Stimulated activated naive CD8-positive, alpha-beta T cell treated with anti-CD3 and anti-CD28 coated beads, Interleukin-15, Interleukin-2, amounts not matched to agents 100 U/mL and 50 U/mL, for 24 hours (primary cell): Measurements from ENCODE around the gene PNMA8A.
"Not testable (repeated sequence)": the region's sequence is repeated elsewhere in the genome, so short reads cannot be mapped to it uniquely, and the experiment has no call there.

Experiments
- ATAC-seq: fragments of 150-1000 bp; cut with Tn5 transposase; one replicate; pipeline ENCODE4 v1.10.0; 2021
- DNase-seq: peaks from one replicate; pipeline ENCODE4 v3.0.0; 2021

Gene PNMA8A, protein sequence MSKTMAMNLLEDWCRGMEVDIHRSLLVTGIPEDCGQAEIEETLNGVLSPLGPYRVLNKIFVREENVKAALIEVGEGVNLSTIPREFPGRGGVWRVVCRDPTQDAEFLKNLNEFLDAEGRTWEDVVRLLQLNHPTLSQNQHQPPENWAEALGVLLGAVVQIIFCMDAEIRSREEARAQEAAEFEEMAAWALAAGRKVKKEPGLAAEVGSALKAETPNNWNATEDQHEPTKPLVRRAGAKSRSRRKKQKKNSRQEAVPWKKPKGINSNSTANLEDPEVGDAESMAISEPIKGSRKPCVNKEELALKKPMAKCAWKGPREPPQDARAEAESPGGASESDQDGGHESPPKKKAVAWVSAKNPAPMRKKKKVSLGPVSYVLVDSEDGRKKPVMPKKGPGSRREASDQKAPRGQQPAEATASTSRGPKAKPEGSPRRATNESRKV

DNA sequence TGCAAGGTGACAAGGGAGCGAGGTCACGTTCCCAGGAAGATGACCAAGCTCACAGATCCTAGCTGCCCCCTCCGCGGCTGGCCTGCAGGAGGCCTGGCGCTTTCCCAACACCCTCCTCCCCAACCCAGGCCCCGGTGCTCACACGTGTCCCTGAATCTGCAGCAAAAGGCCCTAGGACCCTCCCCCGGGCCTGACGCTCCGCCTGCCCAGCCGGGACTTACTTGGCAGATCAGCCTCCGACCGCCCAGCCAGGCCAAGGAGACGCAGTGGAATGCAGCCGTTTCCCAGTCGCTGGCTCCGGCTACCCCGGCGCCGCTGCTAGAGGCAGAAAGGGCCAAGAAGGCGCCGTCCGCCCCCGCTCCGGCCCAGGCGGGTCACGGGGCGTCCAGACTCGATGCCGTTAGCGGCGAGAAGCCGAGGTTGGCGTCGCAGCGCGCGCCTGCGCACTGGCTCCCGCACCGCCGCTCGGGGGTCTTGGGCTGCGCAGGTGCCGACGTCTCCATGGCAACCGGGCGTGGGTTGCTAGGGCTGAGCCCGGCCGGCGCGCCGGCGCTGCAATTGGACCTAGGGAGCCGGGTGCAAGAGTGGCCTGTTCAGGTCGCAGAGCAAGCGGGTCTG lies at the start of gene PNMA8A:
PNMA8A (minus strand) TSS at position 448 of the 618 bp plus-strand sequence. CDS start 528 bp downstream, outside the sequence.
- DNase-seq (peak; percentile 69), ATAC-seq (peak; percentile 38)

DNA sequence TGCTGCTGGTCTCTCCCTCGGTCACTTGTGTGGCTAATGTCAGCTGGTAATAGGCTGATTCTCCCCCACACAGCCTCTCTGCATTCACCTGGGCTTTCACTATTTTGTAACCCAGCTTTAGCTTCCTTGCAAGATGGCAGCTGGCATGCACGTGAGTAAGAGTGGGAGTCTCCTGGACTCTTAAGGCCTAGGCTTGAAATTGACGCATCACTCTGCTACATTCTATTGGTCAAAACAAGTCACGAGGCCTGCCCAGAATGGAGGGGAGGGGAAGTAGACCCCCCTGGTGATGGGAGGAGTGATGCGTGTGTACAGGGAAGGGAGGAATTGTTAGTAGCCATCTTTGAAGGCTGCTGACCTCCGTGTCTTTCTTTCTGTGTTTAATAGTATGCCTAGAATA lies 49.3 kb upstream of the PNMA8A start:
- DNase-seq (no peak), ATAC-seq (no peak)

DNA sequence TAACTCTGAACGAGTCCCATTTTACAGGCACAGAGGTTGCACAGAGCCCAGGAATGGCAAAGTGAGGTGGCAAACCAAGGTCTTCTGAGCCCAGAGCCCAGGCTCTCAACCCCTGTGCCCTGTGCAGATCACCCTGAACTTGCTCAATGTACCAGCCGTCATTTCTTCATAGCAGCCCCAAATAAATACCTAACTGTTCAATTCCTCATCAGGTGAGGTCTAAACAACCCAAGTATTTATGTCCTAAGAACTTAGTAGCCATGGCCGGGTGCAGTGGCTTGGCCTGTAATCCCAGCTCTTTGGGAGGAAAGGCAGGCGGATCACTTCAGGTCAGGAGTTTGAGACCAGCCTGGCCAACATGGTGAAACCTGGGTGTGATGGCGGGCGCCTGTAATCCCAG lies 46.1 kb upstream of the PNMA8A start:
- no peak for ATAC-seq
- DNase-seq: no peak

DNA sequence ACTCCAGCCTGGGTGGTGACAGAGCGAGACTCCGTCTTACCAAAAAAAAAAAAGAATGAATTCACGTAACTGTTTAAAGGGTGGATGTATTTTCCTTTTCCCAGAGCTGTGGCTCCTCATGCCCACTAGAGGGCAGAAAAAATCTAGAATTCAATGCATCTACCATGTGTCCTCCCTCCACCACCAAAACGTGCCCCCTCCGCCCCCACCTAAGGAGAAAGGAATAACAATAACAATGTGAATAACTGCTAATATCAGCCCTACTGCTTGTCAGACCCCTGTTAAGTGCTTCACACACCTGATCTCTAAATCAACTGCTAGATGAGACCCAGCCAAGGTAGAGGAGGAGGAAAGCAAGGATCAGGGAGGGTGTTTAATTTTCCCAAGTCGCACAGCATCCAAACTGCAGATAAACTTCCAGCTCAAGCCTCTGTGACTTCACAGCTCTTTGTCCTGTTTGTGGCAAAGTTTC lies 44.6 kb upstream of the PNMA8A start:
- ATAC-seq: peak; percentile 66
- no peak for DNase-seq

DNA sequence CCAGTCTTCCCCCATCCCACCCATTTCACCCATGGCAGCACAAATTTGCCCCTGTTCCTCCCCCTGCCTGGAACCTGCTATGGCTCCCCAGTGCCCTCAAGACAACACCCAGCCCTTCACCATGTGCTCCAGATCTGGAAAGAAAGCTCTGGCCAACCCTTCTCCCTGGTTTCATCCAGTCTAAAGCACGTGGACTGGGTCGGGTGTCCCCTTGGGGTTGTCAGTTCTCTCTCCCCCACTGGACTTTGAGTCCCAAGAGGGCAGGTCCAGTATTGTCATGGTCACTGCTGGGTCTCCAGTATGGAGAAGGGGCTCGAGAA lies 43.9 kb upstream of the PNMA8A start:
- ATAC-seq: no peak
- no peak for DNase-seq

DNA sequence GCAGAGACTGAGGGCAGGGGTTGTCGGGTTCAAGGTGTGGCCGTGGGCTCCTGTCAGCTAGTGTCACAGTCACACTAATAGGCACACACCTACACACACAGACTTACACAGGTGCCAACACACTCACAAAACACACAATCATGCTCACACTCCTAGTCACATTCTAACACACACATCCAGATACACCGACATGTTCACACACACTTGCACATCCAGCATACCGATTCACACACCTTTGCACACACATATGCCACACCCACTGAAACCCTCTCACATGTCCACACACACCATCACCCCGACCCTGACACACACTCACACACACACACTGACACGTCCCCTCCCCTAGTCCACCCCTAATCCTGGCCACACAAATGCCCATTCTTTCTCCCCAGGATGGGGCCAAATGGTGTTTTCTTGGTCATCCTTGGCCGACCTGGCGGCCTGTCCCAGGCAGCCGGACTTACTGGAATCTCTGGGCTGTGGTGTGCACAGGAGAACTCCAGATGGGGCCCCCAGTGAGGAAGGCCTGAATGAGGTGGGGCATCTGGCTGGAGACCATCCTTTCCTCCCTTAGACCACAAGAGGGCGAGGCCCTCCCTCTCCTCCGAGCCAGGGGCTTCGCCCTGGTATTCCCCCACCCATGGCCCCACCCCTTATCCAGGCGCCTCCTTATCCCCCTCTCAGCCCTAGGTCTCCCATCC lies 43.4 kb upstream of the PNMA8A start:
- ATAC-seq: no peak
- no peak for DNase-seq

DNA sequence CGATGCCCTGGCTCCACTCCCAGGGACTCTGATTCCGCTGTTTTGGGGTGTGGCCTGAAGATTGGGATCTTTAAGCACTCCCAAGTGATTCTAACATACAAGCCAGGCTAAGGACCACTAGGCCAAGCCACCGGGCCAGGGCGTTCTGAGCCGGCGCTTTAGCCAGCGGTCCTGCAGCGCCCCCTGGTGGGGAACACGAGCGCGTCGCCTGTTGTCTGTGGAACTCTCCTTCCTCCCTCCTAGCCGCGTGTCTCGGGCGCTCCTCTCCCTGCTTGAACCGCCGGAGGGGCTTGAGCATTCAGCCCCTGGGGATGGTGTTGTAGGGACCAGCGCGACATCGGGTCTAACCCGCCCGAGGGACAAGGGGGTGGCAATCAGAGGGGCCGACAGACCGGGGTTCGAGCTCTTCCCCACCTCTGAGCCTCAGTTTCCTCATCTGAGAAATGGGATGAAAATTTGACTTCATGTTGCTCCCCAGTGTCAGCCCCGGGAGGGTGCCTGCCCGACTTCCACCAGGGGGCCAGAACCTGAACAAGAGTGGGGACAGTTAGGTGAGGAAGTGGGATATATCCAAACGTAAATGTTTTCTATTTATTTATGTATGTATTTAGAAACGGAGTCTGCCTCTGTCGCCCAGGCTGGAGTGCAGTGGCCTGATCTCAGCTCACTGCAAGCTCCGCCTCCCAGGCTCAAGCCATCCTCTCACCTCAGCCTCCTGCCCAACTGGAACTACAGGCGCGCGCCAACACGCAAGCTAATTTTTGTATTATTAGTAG lies 42.3 kb upstream of the PNMA8A start:
- peak; percentile 77 for ATAC-seq

DNA sequence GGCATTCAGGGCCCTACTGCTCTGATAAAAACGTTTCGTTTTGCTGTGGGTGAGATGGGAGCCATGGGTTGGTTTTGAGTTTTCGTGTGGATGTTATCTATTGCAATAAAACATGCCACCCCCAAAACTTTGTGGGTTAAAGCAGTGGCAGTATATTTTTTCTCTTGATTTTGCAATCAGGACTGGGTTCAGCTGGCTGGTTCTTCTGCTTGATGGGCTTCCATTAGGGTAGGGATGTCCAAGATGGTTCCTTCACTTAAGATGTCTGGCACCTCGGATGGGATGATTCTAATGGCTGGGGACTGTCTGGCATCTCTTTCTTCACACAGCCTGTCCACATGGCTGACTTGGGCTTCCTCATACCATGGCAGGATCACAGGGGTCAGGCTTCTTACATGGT lies 39.9 kb upstream of the PNMA8A start:
- DNase-seq (no peak), ATAC-seq (no peak)

More for the DNA sequence above, 42.3 kb upstream of the PNMA8A start:
- peak; percentile 91 for DNase-seq

DNA sequence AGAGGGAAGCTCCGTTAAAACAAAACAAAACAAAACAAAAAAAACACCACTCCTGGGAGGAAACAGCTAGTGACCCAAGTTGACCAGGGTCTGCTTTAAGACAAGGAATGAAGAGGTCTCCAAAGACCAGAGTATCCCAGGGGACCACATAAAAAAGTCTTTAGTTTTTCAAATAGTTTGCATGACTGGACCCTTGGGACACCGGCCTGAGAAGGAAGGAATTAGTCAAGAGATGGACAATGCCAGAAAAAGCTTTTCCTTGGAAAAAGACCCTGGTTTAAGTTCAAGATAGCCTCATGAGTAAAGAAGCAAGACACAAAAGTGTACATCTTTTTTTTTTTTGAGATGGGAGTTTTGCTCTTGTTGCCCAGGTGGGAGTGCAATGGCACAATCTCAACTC lies 36.8 kb upstream of the PNMA8A start:
- no peak for DNase-seq
- ATAC-seq: no peak

DNA sequence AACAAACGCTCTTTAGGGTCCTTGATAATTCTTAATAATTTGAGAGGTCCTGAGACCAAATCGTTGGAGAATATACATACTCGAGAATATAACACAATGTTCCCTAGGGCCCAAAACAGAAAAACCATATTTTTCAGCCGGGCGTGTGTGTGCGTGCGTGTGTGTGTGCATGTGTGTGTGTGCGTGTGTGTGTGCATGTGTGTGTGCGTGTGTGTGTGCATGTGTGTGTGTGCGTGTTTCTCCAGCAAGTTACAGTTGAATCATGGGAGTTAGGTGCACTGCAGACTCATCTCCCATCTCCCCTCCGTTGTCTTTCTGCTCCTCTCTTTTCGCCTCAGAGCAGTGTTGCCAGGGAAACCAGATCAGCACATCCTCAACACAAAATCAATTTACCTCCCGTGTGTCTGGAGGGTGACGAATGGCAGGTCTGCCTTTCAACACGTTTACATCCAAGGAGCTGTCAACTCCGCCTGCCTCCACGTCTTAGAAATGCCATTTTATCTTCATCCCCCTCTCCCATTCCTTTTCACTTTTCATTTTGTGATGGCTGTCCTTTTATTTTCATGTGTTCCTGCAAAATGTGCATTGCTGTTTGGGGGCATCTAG lies 32.6 kb upstream of the PNMA8A start:
- DNase-seq (no peak), ATAC-seq (no peak)

DNA sequence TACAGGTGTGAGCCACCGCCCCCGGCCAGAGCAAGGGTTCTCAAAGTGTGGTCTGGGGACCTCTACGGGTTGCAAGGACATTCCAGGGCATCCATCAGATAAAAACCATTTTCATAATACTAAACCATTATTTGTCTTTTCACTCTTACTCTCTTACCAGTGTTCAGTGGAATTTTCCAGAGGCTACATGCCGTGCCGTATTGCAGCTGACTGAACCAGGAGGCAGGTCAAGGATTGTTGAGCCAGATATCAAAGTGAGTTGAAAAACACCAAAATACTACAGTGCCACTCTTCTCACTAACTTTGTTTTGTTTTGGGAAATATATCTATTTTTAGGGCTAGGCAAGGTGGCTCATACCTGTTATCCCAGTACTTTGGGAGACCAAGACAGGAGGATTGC lies 31.5 kb upstream of the PNMA8A start:
- ATAC-seq (no peak), DNase-seq (no peak)

DNA sequence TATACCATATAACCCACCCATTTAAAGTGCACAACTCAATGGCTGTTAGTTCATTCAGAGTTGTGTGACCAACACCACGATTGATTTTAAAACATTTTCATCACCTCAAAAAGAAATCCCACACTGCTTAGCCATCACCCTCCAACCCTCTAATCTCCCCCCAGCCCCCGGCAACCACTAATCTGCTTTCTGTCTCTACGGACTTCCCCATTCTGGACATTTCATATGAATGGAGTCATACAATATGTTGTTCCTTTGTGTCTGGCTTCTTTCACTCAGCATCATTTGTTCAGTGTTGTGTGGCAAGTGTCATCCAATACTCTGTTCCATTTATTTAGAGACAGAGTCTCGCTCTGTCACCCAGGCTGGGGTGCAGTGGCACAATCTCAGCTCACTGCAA lies 28.3 kb upstream of the PNMA8A start:
- DNase-seq: no peak
- no peak for ATAC-seq

DNA sequence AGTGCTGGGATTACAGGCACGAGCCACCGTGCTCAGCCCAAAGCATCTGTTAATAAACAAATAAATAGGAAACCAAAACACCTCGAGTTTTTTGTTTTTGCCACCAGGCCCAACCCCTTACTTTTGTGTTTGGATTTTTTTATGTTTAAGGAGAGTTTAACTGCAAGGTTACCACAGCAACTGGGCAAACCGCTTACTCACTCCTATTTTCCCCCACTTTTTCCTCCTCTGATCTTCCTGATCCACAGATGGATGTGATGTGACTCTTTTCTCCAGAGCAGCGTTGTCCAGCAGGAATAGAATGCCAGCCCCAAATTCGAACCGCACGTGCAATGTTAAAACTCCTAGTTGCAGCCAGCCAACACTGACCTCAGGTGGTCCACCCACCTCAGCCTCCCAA lies 26.4 kb upstream of the PNMA8A start:
- ATAC-seq: no peak
- DNase-seq: no peak

DNA sequence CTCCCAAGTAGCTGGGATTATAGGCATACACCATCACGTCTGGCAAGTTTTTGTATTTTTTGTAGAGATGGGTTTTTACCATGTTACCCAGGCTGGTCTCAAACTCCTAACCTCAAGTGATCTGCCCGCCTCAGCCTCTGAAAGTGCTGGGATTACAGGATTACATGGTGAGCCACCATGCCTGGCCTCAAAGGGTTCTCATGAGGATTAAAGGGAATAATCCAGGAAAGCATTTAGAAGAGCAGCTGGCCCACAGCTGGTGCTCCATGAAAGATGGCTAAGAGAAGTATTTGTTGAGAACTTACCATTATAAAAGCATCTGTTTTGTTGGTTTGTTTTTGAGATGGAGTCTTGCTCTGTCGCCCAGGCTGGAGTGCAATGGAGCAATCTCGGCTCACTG lies 25.5 kb upstream of the PNMA8A start:
- ATAC-seq, DNase-seq: not testable (repeated sequence)

DNA sequence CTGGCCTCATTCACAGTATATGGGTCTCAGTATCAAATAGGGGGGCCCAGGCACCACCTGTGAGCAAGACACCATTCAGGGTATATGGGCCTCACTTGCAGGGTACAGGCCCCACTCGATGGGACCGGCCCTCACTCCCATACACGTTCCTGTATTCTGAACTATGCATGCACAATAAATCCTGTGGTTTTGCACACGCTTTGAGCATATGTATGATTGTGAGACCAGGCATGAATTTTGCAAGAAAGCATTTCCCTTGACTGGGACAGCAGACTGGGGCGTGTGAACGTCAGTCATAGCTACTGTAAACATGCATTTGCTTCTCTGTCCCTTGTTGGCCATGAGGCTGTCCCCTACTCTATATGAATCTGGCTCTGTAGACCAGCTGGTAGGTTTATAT lies 24.9 kb upstream of the PNMA8A start:
- DNase-seq (no peak), ATAC-seq (no peak)

DNA sequence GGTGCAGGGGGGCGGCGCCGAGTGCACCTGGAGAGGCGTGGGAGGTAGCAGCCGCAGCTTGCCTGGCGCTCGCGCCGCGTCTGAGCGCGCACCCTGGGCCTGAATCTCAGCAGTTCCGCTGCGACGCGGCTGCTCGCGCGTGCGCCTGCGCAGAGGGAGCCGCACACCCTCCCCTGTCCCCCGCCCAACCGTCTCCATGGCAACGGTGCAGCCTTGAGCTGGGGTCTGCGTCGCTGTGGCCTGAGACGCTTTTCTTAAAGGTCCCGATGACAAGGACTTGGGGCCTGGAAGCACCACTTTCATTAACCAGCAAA lies 24.4 kb upstream of the PNMA8A start, which contains the start of gene PNMA8B:
PNMA8B (minus strand) TSS at position 82 of the 314 bp plus-strand sequence. CDS start 402 bp downstream, outside the sequence.
- no peak for ATAC-seq
- DNase-seq: peak; percentile 37

DNA sequence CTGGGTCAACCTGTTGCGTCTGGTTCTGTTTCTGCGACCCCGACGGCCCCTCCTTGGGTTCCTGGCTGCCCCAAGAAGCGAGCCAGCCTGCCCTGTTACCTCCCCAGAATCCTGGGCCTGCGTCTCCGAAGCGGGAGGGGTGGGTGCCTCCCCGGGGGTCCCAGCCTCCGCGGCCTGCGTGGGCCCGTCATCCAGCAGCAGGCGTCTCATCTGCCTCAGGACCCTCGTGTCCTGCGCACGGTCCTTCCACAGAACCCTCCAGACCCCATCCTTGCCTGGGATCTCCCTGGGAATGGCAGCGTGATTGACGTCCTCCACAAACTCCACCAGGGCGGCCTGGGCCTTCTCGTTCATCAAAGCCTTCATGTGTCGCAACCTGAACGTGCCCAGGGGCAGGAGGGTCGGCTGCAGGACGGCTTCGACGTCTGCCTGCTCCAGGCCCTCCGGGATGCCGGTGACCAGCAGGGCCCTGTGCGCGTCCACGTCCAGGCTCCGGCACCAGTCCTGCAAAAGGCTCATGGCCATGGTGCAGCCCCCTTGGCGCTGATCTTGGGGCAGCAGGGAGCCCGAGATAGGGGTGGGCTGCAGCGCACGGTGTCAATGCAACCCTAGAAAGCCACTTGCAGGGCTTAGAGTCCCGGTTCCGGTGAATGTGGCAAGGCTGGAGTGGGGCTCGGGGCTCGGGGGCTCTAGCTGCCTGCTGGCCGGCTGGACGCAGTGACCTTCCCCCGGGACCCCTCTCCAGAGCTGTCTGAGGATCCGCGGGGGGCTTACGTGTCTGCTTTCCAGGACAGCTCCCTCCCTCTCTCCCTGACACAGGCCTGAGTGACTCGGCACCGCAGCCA lies 23.8 kb upstream of the PNMA8A start:
- DNase-seq (no peak), ATAC-seq (no peak)

DNA sequence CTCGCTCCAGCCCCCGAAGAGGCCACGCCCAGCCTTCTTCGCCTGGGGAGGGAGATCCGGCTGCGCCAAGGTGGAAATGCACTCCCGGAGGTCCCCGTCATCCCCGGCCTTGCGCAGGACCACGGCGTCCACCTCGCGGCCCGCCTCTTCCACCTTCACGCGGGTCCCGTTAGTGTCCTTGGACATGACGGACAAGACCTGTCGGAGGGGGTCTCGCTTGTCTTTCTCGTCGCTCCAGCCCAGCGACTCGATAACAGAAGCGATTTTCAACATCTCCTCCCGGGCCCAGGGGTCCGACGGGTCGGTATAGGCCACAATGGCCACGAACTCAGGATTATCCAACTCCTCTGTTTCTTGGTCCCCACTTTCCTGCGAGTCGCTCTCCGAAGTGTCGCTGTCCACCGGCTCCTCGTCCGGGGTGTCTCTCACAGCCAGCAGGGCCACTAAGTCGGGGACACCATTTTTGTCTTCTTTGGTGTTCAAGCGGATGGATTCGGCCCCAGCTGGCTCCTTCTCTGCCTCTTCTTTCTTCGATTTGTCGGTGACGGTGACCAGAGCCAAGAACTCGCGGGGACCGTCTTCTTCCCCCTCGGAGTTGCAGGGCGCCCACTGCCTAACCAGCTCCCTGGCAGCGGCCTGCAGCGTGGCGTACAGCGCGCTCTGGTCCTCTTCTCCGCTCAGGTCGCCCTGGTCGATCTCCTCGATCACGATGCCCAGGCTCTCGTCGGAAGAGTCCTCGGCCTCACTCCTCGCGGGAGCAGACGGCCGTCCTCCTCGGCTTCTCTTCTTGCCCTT lies 23.0 kb upstream of the PNMA8A start:
- ATAC-seq: no peak
- DNase-seq: peak; percentile 7

DNA sequence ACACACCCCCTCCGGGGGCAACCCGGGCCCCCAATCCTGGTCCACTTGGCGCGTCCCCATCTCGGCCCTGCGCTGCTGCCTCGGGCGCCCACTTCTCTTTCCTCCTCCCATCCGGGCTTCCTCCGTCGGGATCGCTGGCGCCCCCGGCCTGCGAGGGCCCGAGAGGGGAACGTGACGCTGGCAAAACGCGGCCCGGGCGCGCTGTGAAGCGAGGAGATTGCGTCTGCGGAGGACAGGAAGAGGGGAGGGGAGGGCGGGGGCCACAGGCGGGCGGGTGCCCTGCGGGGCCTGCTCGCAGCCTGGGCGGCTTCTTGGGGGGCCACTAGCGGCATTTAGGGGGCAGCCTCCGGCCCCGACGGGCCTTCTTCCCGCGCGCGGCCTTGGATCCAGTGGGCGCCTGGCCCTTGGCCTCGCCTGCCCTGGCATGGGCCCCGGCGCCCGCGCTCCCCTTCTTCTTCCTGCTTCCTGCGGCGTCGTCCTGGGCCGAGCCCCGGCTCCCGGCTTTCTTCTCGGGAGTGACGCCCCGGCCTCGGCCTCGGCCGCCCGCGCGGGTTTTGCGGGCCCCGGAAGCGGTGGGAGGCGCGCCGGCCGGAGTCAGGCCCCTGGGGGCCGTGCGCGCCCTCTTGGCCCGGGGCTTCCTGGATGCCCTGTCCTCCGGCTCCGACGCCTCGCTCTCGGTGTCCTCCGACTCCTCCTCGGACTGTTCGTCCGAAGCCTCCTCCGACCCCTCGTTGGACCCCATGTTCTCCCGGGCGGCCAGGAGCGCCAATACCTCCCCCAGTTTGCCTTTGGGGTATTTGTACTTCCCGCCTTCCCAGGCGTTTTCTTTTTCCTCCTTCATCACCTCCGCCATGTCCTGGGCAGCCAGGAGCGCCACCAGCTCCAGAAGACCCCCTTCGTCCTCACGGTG lies 22.1 kb upstream of the PNMA8A start:
- peak; percentile 39 for DNase-seq

More for the DNA sequence above, 22.1 kb upstream of the PNMA8A start:
- no peak for ATAC-seq
